ENCODE results near the gene EIF2B1.

The EIF2B1 gene

DNA sequence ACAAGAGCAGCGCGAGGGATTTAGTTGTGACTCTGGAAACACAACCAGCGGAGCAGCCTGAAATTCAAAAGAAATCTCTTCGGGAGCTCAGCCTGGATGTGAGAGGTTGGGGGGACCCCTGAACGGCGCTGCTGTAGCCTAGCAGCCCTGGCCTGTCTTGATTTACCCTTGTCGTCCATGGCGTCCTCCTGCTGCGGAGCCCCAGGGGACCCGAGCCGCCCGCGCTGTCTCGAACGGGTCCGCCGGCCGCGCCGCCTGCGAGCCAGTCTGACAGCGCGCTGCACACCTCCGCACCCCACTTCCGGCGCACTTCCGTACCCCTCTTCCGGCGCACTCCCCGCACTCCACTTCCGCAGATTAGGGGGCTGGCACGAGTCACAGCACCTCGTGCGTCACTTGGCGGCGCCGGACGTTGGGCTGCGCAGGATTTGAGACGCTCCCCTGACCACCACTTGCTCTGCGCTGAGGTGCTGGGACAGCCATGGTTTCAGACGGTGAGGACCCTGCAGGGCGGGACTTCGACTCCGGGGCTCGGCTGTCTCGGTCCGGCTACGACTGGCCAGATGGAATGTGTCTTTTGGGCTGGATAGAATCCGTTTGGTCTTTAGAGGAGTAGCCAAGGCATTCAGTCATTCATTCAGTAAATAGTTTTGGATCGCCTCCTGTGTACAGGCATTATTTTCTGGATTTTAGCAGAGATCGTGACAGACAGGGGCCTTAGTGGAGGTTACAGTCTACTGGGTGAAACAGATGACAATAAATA, at the start of gene EIF2B1, which contains the start of gene GTF2H3:
EIF2B1 (minus strand) TSS at position 308 of the 763 bp plus-strand sequence; CDS start at position 179, 129 bp downstream.
GTF2H3 (plus strand) TSS at position 451 of the 763 bp plus-strand sequence; CDS start at position 482, 31 bp downstream.
- peak; percentile 99 for DNase-seq (ENCODE audit: low spot score)

GRCh38 chr12:123681605-123682004, 48.1 kb upstream of the EIF2B1 start:
- DNase-seq (ENCODE audit: low spot score), result no peak

- DNase-seq (ENCODE audit: low spot score), result no peak
Observed at GRCh38 chr12:123678981-123679380, 45.5 kb upstream of the EIF2B1 start.

- DNase-seq (ENCODE audit: low spot score), result no peak
Observed at GRCh38 chr12:123676616-123677320, 43.3 kb upstream of the EIF2B1 start.

DNA sequence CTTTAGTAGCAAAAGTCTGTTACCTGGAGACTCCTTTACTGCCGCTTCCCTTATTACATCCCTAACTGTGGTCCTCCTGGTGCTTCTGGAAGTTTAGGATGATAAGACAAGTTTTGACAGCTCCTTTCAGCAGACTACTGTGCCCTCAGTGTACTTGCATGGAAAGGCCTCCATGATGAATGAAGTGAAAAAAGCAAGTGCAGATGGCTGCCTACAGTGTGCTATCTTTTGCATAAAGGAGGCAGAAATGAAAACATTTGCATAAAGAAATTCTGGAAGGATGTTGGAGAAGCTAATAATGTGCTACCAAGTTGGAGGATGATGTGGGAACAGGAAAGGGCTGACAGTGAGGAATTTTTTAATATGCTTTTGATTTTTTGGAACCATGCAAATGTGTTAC, 42.0 kb upstream of the EIF2B1 start:
- DNase-seq (ENCODE audit: low spot score), result no peak

DNA sequence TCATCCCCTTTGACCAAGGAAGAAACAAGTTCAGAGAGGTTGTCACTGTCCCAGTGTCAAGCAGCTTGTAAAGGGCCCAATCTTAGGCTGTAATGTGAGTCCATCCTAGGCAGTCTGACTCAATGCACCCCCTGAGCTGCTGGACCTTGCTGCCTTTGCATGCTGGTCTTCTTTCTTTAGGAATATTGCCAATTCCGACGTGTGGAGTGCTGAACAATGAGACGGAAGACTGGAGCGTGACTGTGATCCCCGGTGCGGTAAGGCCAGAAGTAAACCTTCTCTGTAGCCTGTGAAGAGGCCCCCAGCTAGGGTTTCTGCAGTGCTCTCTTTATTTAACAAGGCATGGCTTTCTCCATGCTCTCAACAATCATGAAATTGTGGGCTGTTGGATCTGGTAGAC, 38.4 kb upstream of the EIF2B1 start:
- DNase-seq (ENCODE audit: low spot score), result no peak

- peak; percentile 99 for DNase-seq (ENCODE audit: low spot score)
Observed at GRCh38 chr12:123670882-123671728, 37.6 kb upstream of the EIF2B1 start, which contains the start of gene TCTN2. TSS of gene TCTN2 (plus strand) at chr12:123671113. CDS start at chr12:123671241, 128 bp downstream.

DNA sequence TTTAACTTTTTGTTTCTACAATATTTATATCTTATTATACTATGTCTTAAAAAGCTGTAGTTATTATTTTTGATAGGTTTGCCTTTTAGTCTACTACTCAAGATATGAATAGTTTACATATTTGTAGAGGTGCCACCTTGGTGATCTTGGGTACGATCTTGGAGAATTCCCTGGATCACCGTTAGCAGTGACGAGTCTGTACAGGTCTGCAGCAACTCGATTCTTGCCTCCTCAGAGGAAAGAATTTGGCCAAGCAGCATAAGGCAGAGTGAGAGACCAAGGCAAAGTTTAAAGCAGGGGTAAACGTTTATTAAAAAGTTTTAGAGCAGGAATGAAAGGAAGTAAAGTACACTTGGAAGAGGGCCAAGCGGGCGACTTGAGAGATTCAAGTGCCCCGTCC, 34.3 kb upstream of the EIF2B1 start:
- DNase-seq (ENCODE audit: low spot score), result no peak

GRCh38 chr12:123659996-123660727, 26.7 kb upstream of the EIF2B1 start:
- DNase-seq (ENCODE audit: low spot score), result peak; percentile 85

DNA sequence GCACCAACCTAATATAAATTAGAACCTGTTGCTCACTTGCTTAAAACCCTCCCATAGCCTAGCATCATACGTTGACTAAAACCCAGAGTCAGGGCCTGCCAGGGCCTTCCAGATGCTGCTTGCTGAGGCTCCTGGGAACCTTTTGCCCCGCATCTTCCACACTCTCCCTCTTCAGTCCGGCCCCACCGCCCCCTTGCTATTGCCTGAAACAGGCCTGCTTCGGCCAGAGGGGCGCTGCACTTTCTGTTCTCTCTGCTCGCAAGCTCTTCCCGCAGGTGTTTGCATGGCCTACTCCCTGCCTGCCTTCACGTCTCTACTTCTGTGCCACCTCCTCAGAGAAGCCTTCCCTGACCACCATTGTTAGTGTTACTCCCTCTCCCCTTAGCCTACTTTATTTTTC, 23.7 kb upstream of the EIF2B1 start:
- no peak for DNase-seq (ENCODE audit: low spot score)

DNA sequence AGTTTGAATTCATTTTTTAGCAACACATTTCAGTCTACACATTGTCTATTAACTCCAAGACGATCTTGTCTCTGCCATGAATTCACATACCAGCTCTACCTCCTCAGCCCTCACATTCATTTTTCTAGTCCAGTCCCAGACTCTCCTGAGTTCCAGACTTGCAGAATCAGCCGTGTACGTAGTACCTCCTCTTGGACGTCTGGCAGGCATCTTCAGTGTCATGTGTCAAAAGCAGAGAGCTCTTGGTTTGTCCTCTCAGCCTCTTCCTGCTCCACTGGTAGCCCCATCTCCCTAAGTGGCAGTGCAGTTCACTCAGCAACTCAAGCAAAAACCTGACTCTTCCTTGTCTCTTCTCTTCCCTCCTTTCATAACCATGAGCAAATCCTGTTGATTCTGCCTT, 22.9 kb upstream of the EIF2B1 start:
- no peak for DNase-seq (ENCODE audit: low spot score)

- no peak for DNase-seq (ENCODE audit: low spot score)
Observed at GRCh38 chr12:123655420-123655819, 21.9 kb upstream of the EIF2B1 start.

GRCh38 chr12:123654129-123654701, 20.7 kb upstream of the EIF2B1 start:
- DNase-seq (ENCODE audit: low spot score), result no peak

GRCh38 chr12:123648401-123648800, 14.9 kb upstream of the EIF2B1 start:
- DNase-seq (ENCODE audit: low spot score), result no peak

DNA sequence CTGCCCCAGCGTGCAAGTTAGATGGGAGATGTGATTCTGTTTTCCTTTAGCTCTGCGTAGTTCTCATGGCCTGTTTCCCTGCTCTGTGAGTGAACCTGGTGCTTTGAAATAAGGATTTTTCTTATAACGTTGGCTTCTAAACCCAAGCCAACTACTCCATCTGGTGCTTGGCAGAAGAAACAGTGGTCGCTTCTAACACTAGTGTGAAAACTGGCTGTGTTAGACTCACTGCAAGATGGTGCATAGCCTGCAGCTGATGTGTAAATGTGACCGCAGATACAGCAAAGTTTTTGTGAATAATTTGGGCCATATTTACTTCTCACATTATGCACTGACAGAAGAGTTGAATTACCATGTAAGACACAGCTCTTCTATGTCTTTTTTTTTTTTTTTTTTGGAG, 12.4 kb upstream of the EIF2B1 start:
- no peak for DNase-seq (ENCODE audit: low spot score)

DNA sequence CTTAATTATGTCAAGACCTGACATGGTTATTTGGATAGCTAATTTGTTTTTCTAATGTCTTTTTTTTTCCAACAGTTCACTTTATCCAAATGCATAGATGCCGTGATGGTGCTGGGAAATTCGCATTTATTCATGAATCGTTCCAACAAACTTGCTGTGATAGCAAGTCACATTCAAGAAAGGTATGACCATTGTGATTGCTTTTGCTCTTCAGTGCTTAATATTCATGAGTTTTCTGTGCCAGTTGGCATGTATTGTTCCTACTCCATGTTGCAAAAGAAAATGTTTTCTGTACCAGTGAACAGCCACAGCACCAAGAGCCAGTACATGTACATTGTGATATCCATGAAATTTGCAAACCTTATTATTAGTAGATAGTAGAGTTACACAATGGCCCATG, 11.9 kb upstream of the EIF2B1 start:
- DNase-seq (ENCODE audit: low spot score), result no peak

DNA sequence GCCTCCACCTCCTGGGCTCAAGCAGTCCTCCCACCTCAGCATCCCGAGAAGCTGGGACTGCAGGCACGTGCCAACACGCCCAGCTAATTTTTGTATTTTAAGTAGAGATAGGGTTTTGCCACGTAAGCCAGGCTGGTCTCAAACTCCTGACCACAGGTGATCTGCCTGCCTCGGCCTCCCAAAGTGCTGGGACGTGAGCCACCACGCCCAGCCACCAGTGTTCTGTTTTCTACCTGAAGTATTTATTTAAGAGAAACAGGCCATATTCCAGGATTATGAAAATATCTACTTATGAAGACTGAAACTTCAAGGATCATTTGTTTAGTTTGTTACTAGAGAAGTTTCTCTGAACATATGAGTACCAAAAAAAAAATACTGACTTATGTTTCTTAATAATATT, 10.4 kb upstream of the EIF2B1 start:
- no peak for DNase-seq (ENCODE audit: low spot score)

DNA sequence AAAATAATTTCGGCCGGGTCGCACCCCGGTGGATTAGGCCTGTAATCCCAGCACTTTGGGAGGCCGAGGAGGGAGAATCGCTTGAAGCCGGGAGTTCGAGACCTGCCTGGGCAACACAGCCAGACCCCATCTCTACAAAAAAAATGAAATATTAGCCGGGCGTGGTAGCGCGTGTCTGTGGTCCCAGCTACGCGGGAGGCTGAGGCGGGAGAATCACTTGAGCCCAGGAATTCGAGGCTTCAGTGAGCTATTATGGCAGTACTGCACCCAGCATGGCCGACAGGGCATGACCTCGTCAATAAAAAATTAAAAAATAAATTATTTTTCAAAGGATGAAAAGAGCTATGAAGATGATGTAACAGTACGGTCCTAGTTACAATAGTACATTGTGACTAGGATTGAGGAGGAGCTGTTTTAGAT, 666 bp upstream of the EIF2B1 start:
- no peak for DNase-seq (ENCODE audit: low spot score)

GRCh38 chr12:123621619-123622530, 11.6 kb downstream of the EIF2B1 start:
- DNase-seq (ENCODE audit: low spot score), result no peak

- no peak for DNase-seq (ENCODE audit: low spot score)
Observed at GRCh38 chr12:123621101-123621500, 12.4 kb downstream of the EIF2B1 start.
